ENCODE results near the gene MMP27. TPM values are rescaled to one million over a fixed set of nuclear protein-coding genes. Genes with fewer than 3 reads are reported as not detected.

MMP27 gene
- polyA plus RNA-seq, 1 of the 3 experiments (the other 2 are of a cell fraction) = not detected

DNA sequence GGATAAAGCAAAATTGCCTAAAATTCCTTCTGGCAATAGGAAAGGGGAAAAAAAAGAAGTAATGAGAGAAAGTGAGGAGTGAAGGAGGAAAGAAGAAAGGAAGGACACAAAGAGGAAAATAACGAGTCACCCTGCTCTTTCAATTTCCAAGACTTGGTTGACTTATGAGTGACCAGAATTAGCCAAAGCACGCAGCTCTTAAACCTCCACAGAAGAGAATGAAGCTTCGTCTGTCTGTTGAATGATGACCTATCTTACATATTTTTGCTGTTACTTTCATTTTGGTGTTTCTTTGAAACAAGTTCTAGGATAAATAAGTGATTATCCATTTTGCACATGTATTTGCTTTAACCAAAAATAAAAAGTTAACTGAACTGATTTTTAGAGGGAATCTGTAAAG, 728 bp downstream of the MMP27 start (continued):
- TF ChIP-seq MXI1 (IDR thresholded peaks at IDR 0.05; ENCODE audit: low read depth, low read length) (no peak), RCOR1 (IDR thresholded peaks at IDR 0.05; ENCODE audit: low read length) (no peak), POLR2AphosphoS5 (IDR thresholded peaks at IDR 0.05; ENCODE audit: low read depth, low read length) (no peak), TCF12 (IDR thresholded peaks at IDR 0.05) (no peak)

DNA sequence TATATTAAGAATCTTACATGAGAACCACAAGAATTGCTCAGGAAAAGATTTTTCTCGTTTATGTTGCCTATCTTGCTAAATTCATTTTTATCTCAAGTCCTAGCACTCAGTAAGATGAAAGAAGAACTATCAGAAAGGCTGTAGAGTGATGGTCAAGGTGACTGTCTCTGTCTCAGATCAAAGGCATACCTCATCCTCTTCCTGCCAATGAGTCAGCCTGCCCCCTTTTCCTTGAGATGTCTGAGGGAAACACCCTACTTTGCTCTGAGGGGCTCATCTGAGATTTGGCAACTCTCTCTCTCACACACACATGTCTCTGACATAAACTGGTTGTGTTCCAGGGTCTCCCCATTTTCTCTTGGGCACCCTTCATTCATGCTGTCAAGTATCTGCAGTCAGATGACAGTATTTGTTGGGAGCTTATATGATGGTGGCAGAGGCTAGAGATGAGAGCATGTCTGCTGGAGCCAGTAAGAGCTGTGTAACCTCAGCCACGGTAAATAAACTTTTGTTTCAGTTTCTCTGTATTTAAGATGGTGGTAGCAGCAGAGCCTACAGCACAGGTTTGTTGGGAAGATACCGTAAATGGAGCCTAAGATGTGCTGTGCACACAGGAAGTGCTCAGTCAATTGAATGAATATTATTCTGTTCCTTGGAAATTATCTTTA, 1.6 kb downstream of the MMP27 start:
- Histone ChIP-seq H3K79me2 (ENCODE audit: insufficient read depth) (no peaks in the 10 kb centered on the region), H3K9ac (no peak overlapping the region), H3K9me2 (no peaks in the 10 kb centered on the region), H3F3A (replicated peaks; ENCODE audit: insufficient read depth) (no peaks in the 10 kb centered on the region), H3K9me3 (no peaks in the 10 kb centered on the region), H3K4me3 (ENCODE audit: low read depth in 2 of 2, low read length in 1 of 2) (no peak overlapping the region), H3K4me1 (ENCODE audit: control insufficient read depth in 1 of 2, insufficient read depth in 2 of 2, low read depth in 1 of 2, low read length in 1 of 2) (no peaks in the 10 kb centered on the region), H3K27ac (ENCODE audit: low read depth in 2 of 2, low read length in 1 of 2) (no peak overlapping the region), H4K20me1 (ENCODE audit: insufficient read depth) (no peaks in the 10 kb centered on the region), H3K27me3 (ENCODE audit: insufficient read depth) (no peaks in the 10 kb centered on the region; the same call in 1 of the 2 replicates), H3K36me3 (replicated peaks in 1 of 2; ENCODE audit: control insufficient read depth in 1 of 2, insufficient read depth in 2 of 2, low read length in 1 of 2) (no peaks in the 10 kb centered on the region), H3K4me2 (peak overlapping the region; percentile 61), H2AFZ (ENCODE audit: low read depth) (0 out of 2 replicates have a peak overlapping the region, but pooled peaks have one; percentile 90)
- TF ChIP-seq EZH2phosphoT487 (IDR thresholded peaks at IDR 0.05; ENCODE audit: borderline replicate concordance, low read depth) (no peak), RAD21 (IDR thresholded peaks at IDR 0.05; ENCODE audit: low read length) (no peak), YY1 (IDR thresholded peaks at IDR 0.05; ENCODE audit: low read depth) (no peak), MEF2A (IDR thresholded peaks at IDR 0.05; ENCODE audit: borderline replicate concordance, low read depth) (no peak), TEAD4 (IDR thresholded peaks at IDR 0.05; ENCODE audit: borderline replicate concordance, insufficient read depth) (no peak), SMC3 (IDR thresholded peaks at IDR 0.05; ENCODE audit: low read depth, low read length) (no peak), TAF1 (IDR thresholded peaks at IDR 0.05; ENCODE audit: borderline replicate concordance, low read depth, low read length) (no peak), FOXM1 (IDR thresholded peaks at IDR 0.05; ENCODE audit: low read depth) (no peak), POLR2AphosphoS5 (IDR thresholded peaks at IDR 0.05; ENCODE audit: low read depth, low read length) (no peak), SIN3A (IDR thresholded peaks at IDR 0.05; ENCODE audit: borderline replicate concordance, low read depth, low read length) (no peak), TCF12 (IDR thresholded peaks at IDR 0.05) (no peak), GABPA (IDR thresholded peaks at IDR 0.05; ENCODE audit: low read depth) (no peak)
- TF ChIP-seq, protein P1, sequence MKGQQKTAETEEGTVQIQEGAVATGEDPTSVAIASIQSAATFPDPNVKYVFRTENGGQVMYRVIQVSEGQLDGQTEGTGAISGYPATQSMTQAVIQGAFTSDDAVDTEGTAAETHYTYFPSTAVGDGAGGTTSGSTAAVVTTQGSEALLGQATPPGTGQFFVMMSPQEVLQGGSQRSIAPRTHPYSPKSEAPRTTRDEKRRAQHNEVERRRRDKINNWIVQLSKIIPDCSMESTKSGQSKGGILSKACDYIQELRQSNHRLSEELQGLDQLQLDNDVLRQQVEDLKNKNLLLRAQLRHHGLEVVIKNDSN (IDR thresholded peaks at IDR 0.05; ENCODE audit: borderline replicate concordance, low read depth) = no peak
- TF ChIP-seq, protein P2, sequence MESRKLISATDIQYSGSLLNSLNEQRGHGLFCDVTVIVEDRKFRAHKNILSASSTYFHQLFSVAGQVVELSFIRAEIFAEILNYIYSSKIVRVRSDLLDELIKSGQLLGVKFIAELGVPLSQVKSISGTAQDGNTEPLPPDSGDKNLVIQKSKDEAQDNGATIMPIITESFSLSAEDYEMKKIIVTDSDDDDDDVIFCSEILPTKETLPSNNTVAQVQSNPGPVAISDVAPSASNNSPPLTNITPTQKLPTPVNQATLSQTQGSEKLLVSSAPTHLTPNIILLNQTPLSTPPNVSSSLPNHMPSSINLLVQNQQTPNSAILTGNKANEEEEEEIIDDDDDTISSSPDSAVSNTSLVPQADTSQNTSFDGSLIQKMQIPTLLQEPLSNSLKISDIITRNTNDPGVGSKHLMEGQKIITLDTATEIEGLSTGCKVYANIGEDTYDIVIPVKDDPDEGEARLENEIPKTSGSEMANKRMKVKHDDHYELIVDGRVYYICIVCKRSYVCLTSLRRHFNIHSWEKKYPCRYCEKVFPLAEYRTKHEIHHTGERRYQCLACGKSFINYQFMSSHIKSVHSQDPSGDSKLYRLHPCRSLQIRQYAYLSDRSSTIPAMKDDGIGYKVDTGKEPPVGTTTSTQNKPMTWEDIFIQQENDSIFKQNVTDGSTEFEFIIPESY (IDR thresholded peaks at IDR 0.05; ENCODE audit: borderline replicate concordance, low read depth) = no peak
- POLR2A ChIA-PET = no interaction called here
- CTCF ChIA-PET = no interaction called here
- no peak for DNase-seq
- WGBS (ENCODE audit: low lambda C conversion rate) = 18% methylated on average over 3 of the region's 3 CpGs

All from SK-N-SH (cell line).